ENCODE measurements around the gene MAST4. TPM values are rescaled to one million over a fixed set of nuclear protein-coding genes. Genes with fewer than 3 reads are reported as not detected.

The MAST4 gene
- total RNA-seq, 4 donors from 2014 or later = 8.2 to 203 (median 35.5) TPM

DNA sequence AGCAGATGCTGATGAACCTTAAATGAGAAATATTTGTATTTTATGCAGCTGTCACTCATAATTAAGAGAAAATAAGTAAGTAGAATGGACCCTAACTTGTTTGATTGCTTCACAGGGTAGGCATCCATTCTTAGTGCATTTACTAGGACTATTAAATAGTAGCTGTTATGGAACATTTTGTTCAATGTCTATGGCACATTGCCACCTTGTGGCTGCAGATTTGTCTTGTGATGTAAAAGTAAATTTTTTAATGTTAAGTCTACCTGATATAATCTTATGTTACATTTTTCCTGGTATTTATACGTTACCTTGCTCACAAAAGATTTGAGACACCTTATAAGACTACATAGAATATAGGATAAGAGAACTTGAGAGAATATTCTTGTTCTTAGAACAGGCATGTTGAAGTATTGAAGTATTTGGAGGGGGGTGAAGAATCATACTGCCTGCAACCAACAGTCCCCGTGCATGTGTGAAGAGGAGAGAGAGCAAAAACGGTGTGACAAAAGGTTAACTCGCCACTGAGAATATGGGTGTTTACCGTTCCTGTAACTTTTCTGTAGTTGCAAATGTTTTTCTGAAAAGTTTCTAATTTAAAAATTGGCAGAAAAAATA, 161.1 kb downstream of the MAST4 start:
- DNase-seq = peak in 1 of 2 donors; percentile 55
- Histone ChIP-seq H3K9me3 (no peaks in the 10 kb centered on the region), H3K36me3 (no peaks in the 10 kb centered on the region), H3K4me1 (no peaks in the 10 kb centered on the region), H3K4me3 (no peak overlapping the region), H3K27me3 (no peaks in the 10 kb centered on the region), H3K27ac (no peak overlapping the region)
- TF ChIP-seq, protein P1, sequence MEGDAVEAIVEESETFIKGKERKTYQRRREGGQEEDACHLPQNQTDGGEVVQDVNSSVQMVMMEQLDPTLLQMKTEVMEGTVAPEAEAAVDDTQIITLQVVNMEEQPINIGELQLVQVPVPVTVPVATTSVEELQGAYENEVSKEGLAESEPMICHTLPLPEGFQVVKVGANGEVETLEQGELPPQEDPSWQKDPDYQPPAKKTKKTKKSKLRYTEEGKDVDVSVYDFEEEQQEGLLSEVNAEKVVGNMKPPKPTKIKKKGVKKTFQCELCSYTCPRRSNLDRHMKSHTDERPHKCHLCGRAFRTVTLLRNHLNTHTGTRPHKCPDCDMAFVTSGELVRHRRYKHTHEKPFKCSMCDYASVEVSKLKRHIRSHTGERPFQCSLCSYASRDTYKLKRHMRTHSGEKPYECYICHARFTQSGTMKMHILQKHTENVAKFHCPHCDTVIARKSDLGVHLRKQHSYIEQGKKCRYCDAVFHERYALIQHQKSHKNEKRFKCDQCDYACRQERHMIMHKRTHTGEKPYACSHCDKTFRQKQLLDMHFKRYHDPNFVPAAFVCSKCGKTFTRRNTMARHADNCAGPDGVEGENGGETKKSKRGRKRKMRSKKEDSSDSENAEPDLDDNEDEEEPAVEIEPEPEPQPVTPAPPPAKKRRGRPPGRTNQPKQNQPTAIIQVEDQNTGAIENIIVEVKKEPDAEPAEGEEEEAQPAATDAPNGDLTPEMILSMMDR (IDR thresholded peaks at IDR 0.05) = peak; percentile 37 to 41 (median 38)
- no peak for TF ChIP-seq POLR2A (IDR thresholded peaks at IDR 0.05)
- intact Hi-C loops (cut with DNase I; ENCODE audit: low total_unique reads) = no loop called here

DNA sequence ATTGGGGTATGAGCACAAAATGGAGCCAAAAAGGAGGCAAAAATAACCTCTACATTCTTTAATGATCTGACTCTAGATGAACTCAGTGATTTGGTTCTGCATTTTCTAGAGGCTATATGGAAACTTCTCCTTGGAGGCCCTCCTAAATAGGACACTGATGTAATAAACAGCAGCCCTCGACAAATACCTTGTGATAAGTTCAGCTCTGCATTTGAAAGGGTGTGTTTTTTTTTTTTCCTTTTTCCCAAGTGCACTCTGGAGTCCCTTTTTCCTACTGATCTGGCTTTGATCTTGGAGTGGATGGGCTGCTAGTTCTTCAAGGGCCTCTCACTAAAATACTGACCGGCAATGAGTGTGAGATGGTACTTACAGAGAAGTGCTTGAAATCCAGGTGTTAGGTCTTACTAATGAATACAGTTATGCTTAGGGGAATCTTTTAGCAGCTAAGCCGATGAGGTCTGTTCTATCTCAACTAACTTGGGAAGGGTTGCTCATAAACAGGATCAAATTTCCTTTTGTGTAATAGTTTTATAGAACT, 161.7 kb downstream of the MAST4 start:
- H3K27ac ChIP-seq = no peak overlapping the region
- intact Hi-C loops (cut with DNase I; ENCODE audit: low total_unique reads) = no loop called here
- no peaks in the 10 kb centered on the region for H3K36me3 ChIP-seq
- no peaks in the 10 kb centered on the region for H3K9me3 ChIP-seq
- H3K4me3 ChIP-seq = no peak overlapping the region
- DNase-seq = no peak
- TF ChIP-seq, protein P1 (IDR thresholded peaks at IDR 0.05) = no peak
- no peak for TF ChIP-seq POLR2A (IDR thresholded peaks at IDR 0.05)
- H3K27me3 ChIP-seq = no peaks in the 10 kb centered on the region
- no peaks in the 10 kb centered on the region for H3K4me1 ChIP-seq

DNA sequence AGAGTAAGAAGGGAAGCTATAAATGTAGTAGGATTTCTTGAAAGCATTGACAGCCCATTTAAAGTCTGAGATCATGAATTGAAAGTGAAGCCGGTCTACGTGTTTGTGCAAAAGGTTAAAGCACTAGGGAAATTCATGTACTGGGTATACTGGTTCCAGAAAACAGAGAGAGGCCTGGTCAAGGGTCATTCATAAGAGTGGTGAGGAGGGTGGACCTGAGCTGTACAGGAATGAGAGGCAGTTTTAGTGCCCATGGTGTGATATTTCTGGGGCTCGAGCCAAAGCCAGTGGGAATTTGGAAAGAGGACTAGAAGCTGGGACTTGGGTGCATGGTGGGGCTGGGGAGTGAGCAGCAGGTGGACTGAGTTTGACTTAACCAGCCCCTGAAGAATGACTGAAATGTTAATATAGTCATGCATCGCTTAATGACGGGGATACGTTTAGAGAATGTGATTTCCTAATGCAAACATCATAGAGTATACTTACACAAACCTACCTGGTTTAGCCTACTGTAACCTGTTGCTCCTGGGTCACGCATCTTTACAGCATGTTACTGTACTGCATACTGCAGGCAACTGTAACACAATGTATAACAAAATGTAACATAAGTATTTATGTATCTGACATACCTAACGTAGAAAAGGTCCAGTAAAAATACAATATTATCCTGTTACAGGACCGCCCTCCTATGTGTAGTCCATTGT, 173.0 kb downstream of the MAST4 start:
- Histone ChIP-seq H3K4me3 (no peak overlapping the region), H3K36me3 (no peaks in the 10 kb centered on the region), H3K9me3 (no peaks in the 10 kb centered on the region), H3K27ac (peak overlapping the region in 1 of 2 donors; percentile 21), H3K27me3 (no peaks in the 10 kb centered on the region), H3K4me1 (no peaks in the 10 kb centered on the region)
- no peak for TF ChIP-seq POLR2A (IDR thresholded peaks at IDR 0.05)
- TF ChIP-seq, protein P1 (IDR thresholded peaks at IDR 0.05) = no peak
- intact Hi-C loops (cut with DNase I; ENCODE audit: low total_unique reads) = no loop called here
- no peak for DNase-seq

DNA sequence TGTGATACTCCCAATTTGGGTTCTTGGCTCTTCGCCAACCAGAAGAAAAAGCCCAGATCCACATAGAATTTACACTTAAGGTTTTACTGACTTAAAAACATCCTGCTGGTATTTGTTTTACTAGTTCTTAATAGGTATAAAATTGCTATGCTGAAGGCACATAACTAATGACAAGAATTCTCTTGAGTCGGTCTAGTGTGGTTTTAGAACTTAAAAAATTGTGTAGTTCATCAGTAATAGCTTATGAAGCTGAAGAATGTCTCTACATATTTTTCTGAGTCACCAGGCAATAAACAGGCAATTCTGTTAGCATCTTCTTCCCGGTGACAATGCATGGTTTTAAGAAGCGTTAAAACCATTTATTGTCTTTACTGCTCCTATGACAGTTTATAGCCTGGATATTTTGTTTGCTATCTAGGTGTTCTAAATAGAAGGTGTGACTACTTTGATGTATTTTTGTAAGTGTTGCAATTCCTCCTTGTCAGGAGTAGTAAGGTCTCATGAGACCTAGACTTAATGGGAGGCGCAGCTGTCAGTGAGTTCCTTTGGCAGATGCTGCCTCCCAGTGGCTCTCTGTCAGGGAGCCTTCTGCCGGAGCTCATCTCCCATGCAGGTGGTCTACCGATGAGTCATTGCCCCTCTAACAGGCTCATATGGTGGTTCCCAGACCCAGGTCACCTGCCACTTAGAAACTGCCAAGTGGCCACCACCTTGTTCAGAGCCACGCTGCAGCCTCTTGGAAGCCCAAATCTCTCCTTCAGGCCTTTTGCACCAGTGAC, 173.8 kb downstream of the MAST4 start:
- Histone ChIP-seq H3K27ac (peak overlapping the region in 1 of 2 donors; percentile 21), H3K4me3 (no peak overlapping the region), H3K27me3 (no peaks in the 10 kb centered on the region), H3K9me3 (no peaks in the 10 kb centered on the region), H3K36me3 (no peaks in the 10 kb centered on the region), H3K4me1 (no peaks in the 10 kb centered on the region)
- DNase-seq = peak in 1 of 2 donors; percentile 15
- no peak for TF ChIP-seq POLR2A (IDR thresholded peaks at IDR 0.05)
- TF ChIP-seq, protein P1 (IDR thresholded peaks at IDR 0.05) = peak in 3 of 4 experiments; percentile 9 to 35 (median 14)
- intact Hi-C loops (cut with DNase I; ENCODE audit: low total_unique reads) = no loop called here

Data from uterus (tissue), 4 donors.